GM12878 (cell line): ENCODE data around the gene APC2. TPM values are rescaled to one million over a fixed set of nuclear protein-coding genes. Genes with fewer than 3 reads are reported as not detected.

ENCODE experiments used
- ATAC-seq: fragments of 200-7000 bp; cut with Tn5 transposase; 3 replicates; pipeline ENCODE4 v1.9.1; 2020; ENCODE audit warnings: mild to moderate bottlenecking, moderate library complexity
- BruUV-seq: library from RNA; stranded (reverse); fragments of 400-500 nt; replicated peaks from 2 replicates; lab custom pipeline; 2021; lab: Mats Ljungman, UMichigan
- CTCF ChIA-PET: fragments of 300-600 bp; sonication (Branson Sonifier 250); formaldehyde crosslinking; extraction: SDS; loops from one replicate; lab custom pipeline; 2021; ENCODE audit warnings: inconsistent platforms; lab: Yijun Ruan, JAX
- POLR2A ChIA-PET: fragments of 350-600 bp; formaldehyde crosslinking; extraction: SDS; loops from one replicate; lab custom pipeline; 2021; ENCODE audit warnings: inconsistent platforms; lab: Charles Lee
- RAD21 ChIA-PET: fragments of 300-600 bp; sonication (Branson Sonifier 250); formaldehyde crosslinking; loops from one replicate; lab custom pipeline; 2023; ENCODE audit warnings: antibody characterized with exemption; ENCODE audit not compliant: unreplicated experiment; lab: Charles Lee
- SMC1A ChIA-PET: fragments of 300-600 bp; sonication (Branson Sonifier 250); formaldehyde crosslinking; loops from one replicate; lab custom pipeline; 2023; ENCODE audit not compliant: unreplicated experiment, uncharacterized antibody; lab: Charles Lee
- DNase-seq: peaks from one replicate; pipeline ENCODE4 v3.0.0-alpha.2; 2011; ENCODE audit warnings: low read depth, low spot score
- FAIRE-seq: peaks from 3 replicates; lab custom pipeline; 2011; peaks lifted over from hg19 to GRCh38; lab: Jason Lieb, UNC
- H2AFZ ChIP-seq: 2 replicates; pipeline ENCODE4 v1.6.0; 2011; ENCODE audit warnings: low read depth, low read length, control low read depth; ENCODE audit not compliant: control insufficient read depth
- H3K27ac ChIP-seq: 2 replicates; pipeline ENCODE4 v1.5.1; 2011; ENCODE audit warnings: control low read depth; ENCODE audit not compliant: control insufficient read depth, insufficient read depth
- H3K27me3 ChIP-seq, 2 experiments: replicated peaks in 1 of 2; 2 replicates each; pipeline versions ENCODE4 v1.6.0 to v1.6.1; 2011; ENCODE audit warnings: low read length in 1 of 2; ENCODE audit not compliant: control insufficient read depth in 2 of 2, insufficient read depth in 2 of 2
- H3K36me3 ChIP-seq, 2 experiments: 2 replicates each; pipeline ENCODE4 v1.5.1; 2011; ENCODE audit warnings: low read length in 1 of 2; ENCODE audit not compliant: control insufficient read depth in 2 of 2, insufficient read depth in 2 of 2
- H3K4me1 ChIP-seq: 2 replicates; pipeline ENCODE4 v1.6.1; 2011; ENCODE audit warnings: mild to moderate bottlenecking, low read length, moderate library complexity, mixed read lengths; ENCODE audit not compliant: control insufficient read depth, insufficient read depth
- H3K4me2 ChIP-seq: 2 replicates; pipeline ENCODE4 v1.6.0; 2011; ENCODE audit warnings: control low read depth; ENCODE audit not compliant: control insufficient read depth, insufficient read depth
- H3K4me3 ChIP-seq: fragments of 200-600 bp; sonication (generic); 2 replicates; pipeline ENCODE4 v1.5.1; 2016
- H3K79me2 ChIP-seq: 2 replicates; pipeline ENCODE4 v1.6.0; 2011; ENCODE audit warnings: low read length; ENCODE audit not compliant: control insufficient read depth, insufficient read depth
- H3K9ac ChIP-seq: 2 replicates; pipeline ENCODE4 v1.8.0; 2011; ENCODE audit warnings: low read length, control low read depth, mixed read lengths; ENCODE audit not compliant: control insufficient read depth, insufficient read depth
- H3K9me3 ChIP-seq: replicated peaks from 3 replicates; pipeline ENCODE4 v1.5.1; 2011; ENCODE audit warnings: mild to moderate bottlenecking, low read length; ENCODE audit not compliant: control insufficient read depth, insufficient read depth
- H4K20me1 ChIP-seq: 2 replicates; pipeline ENCODE4 v1.6.0; 2011; ENCODE audit not compliant: control insufficient read depth, insufficient read depth
- BMI1 ChIP-seq: fragments of 450-650 bp; IDR thresholded peaks from 2 replicates; pipeline ENCODE4 v1.6.1; 2016; ENCODE audit warnings: mild to moderate bottlenecking, moderate library complexity, borderline replicate concordance
- HCFC1 ChIP-seq: fragments of 150-350 bp; IDR thresholded peaks from 2 replicates; pipeline ENCODE4 v1.6.1; 2014; ENCODE audit warnings: low read length
- IRF4 ChIP-seq: IDR thresholded peaks from 2 replicates; pipeline ENCODE4 v1.6.1; 2011; ENCODE audit warnings: low read depth, low read length
- JUND ChIP-seq: IDR thresholded peaks from 2 replicates; pipeline ENCODE4 v1.6.1; 2012; ENCODE audit warnings: low read depth, mild to moderate bottlenecking, low read length, improper control_type of control experiment, moderate library complexity
- MEF2B ChIP-seq: fragments of 450-650 bp; IDR thresholded peaks from 2 replicates; pipeline ENCODE4 v1.6.1; 2018; ENCODE audit warnings: mild to moderate bottlenecking, moderate library complexity; ENCODE audit not compliant: partially characterized antibody, poor library complexity, severe bottlenecking
- MYB ChIP-seq: fragments of 150-350 bp; IDR thresholded peaks from 2 replicates; pipeline ENCODE4 v1.6.1; 2014; ENCODE audit warnings: mild to moderate bottlenecking, low read depth, low read length, borderline replicate concordance
- RAD21 ChIP-seq: IDR thresholded peaks from 2 replicates; pipeline ENCODE4 v1.6.1; 2011; ENCODE audit warnings: mild to moderate bottlenecking, low read depth, low read length, moderate library complexity; ENCODE audit not compliant: insufficient read depth
- RBBP5 ChIP-seq: fragments of 200-600 bp; sonication (generic); conservative IDR thresholded peaks from 2 replicates; pipeline ENCODE4 v1.6.1; 2016
- RELA ChIP-seq: fragments of 450-650 bp; IDR thresholded peaks from 2 replicates; pipeline ENCODE4 v1.8.0; 2014; ENCODE audit warnings: borderline replicate concordance; ENCODE audit not compliant: partially characterized antibody
- SMAD1 ChIP-seq: fragments of 450-650 bp; IDR thresholded peaks from 2 replicates; pipeline ENCODE4 v1.6.1; 2018; ENCODE audit warnings: mild to moderate bottlenecking, low read depth; ENCODE audit not compliant: partially characterized antibody
- SMC3 ChIP-seq: IDR thresholded peaks from 2 replicates; pipeline ENCODE4 v1.6.1; 2011; ENCODE audit warnings: low read length, improper control_type of control experiment, borderline replicate concordance
- SUZ12 ChIP-seq: fragments of 200-600 bp; sonication (generic); IDR thresholded peaks from one replicate; pipeline ENCODE4 v1.6.1; 2018; ENCODE audit warnings: antibody characterized with exemption, mild to moderate bottlenecking; ENCODE audit not compliant: unreplicated experiment
- TCF12 ChIP-seq: IDR thresholded peaks from 2 replicates; pipeline ENCODE4 v1.6.1; 2011; ENCODE audit warnings: low read depth, mild to moderate bottlenecking, low read length
- TCF7 ChIP-seq: IDR thresholded peaks from 2 replicates; pipeline ENCODE4 v1.6.1; 2014; ENCODE audit warnings: antibody characterized with exemption, borderline replicate concordance
- USF2 ChIP-seq: IDR thresholded peaks from 2 replicates; pipeline ENCODE4 v1.6.1; 2011; ENCODE audit warnings: low read depth, low read length, improper control_type of control experiment, borderline replicate concordance
- ZNF207 ChIP-seq: fragments of 450-650 bp; IDR thresholded peaks from 2 replicates; pipeline ENCODE4 v1.6.1; 2014; ENCODE audit warnings: antibody characterized with exemption, mild to moderate bottlenecking, borderline replicate concordance
- WGBS: methylation state at CpG from one replicate; pipeline ENCODE4 v1.1.6; 2016; ENCODE audit warnings: low lambda C conversion rate; ENCODE audit not compliant: insufficient replicate concordance, insufficient coverage; ENCODE audit errors: missing lambda C conversion rate; 5-methylcytosine and 5-hydroxymethylcytosine counted together
- in situ Hi-C: fragments of 300-500 bp; cut with MboI; formaldehyde crosslinking; loops from 9 replicates; pipeline ENCODE4 v1.14.3; 2018; ENCODE audit warnings: mixed read lengths
- intact Hi-C: fragments of 100-400 bp; cut with micrococcal nuclease; formaldehyde crosslinking; loops from one replicate; pipeline ENCODE4 v1.14.2; 2022; ENCODE audit not compliant: unreplicated experiment
- polyA plus RNA-seq, 11 experiments: library from polyadenylated mRNA; depleted of rRNA in 4 of 11; unstranded in 6 of 11; stranded (reverse) in 5 of 11; fragments of >200 nt; fragmentation: Nextera tagmentation in 4 of 11; fragmentation: Illumina TruSeq in 1 of 11; extraction: Ambion mirVana in 4 of 11; extraction: Trizol in 1 of 11; gene quantifications; 1 replicate in 1 of 11; 2 replicates in 10 of 11; pipeline versions ENCODE4 v1.2.1 to v1.2.3, GENCODE V29; 2011 to 2016; ENCODE audit warnings: inconsistent platforms in 2 of 11, missing spikeins in 2 of 11, low read depth in 1 of 11
- total RNA-seq, 4 experiments: library from RNA; depleted of rRNA in 3 of 4; stranded (reverse); fragments of >200 nt in 3 of 4; fragmentation: Illumina TruSeq in 1 of 4; extraction: Trizol in 1 of 4; gene quantifications; 2 replicates each; pipeline versions ENCODE4 v1.2.1 to v1.2.3, GENCODE V29; 2013 to 2021
- TF ChIP-seq, protein P1 (sequence below): fragments of 450-650 bp; IDR thresholded peaks from 2 replicates; pipeline ENCODE4 v1.6.1; 2018; ENCODE audit warnings: mild to moderate bottlenecking, low read depth, moderate library complexity; ENCODE audit not compliant: partially characterized antibody

Gene APC2
- total and polyA plus RNA-seq, 10 of the 15 experiments (the other 5 are each of a cell fraction or from before 2014, with no cell fraction given): under 0.01 to 0.73 (median 0.04) TPM; not detected in 5

- TF ChIP-seq RAD21 (no peak), HCFC1 (no peak), SMAD1 (no peak), RELA (no peak)
Measured at GRCh38 chr19:1489463-1490310, 39.8 kb downstream of the APC2 start (continued).

GRCh38 chr19:1490311-1491113 lies 40.6 kb downstream of the APC2 start, which contains the start of gene PCSK4:
TSS of gene PCSK4 (minus strand) at chr19:1490350. CDS start at chr19:1490346, 4 bp downstream.
- BruUV-seq: no TSS peak
- no peak for TF ChIP-seq TCF12
- TF ChIP-seq ZNF207: peak; percentile 69; the same call in 1 of the 2 replicates
- TF ChIP-seq JUND: peak; percentile 76; the same call in 1 of the 2 replicates
- TF ChIP-seq USF2: no peak
- TF ChIP-seq MEF2B: peak; percentile 96
- no peak for TF ChIP-seq MYB
- TF ChIP-seq SUZ12: no peak
- no peak for TF ChIP-seq TCF7
- TF ChIP-seq RBBP5: no peak
- peak; percentile 97 for TF ChIP-seq BMI1
- 0 out of 2 replicates have a peak, but pooled peaks have one; percentile 19 for TF ChIP-seq IRF4
- TF ChIP-seq, protein P1, sequence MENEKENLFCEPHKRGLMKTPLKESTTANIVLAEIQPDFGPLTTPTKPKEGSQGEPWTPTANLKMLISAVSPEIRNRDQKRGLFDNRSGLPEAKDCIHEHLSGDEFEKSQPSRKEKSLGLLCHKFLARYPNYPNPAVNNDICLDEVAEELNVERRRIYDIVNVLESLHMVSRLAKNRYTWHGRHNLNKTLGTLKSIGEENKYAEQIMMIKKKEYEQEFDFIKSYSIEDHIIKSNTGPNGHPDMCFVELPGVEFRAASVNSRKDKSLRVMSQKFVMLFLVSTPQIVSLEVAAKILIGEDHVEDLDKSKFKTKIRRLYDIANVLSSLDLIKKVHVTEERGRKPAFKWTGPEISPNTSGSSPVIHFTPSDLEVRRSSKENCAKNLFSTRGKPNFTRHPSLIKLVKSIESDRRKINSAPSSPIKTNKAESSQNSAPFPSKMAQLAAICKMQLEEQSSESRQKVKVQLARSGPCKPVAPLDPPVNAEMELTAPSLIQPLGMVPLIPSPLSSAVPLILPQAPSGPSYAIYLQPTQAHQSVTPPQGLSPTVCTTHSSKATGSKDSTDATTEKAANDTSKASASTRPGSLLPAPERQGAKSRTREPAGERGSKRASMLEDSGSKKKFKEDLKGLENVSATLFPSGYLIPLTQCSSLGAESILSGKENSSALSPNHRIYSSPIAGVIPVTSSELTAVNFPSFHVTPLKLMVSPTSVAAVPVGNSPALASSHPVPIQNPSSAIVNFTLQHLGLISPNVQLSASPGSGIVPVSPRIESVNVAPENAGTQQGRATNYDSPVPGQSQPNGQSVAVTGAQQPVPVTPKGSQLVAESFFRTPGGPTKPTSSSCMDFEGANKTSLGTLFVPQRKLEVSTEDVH: no peak
- TF ChIP-seq SMC3: no peak

More at GRCh38 chr19:1490311-1491113, 40.6 kb downstream of the APC2 start, which contains the start of gene PCSK4:
- WGBS: under 1% methylated on average over 66 of the region's 74 CpGs
- Histone ChIP-seq H3K9ac (peak within 1 kb of the TSS; percentile 52; the same call in 1 of the 2 replicates), H3K27me3 (no peaks in the 10 kb centered on the region; a peak in 1 of 4 replicates), H2AFZ (peak within 1 kb of the TSS; percentile 89), H3K4me3 (peak within 1 kb of the TSS; percentile 65; the same call in 1 of the 2 replicates), H4K20me1 (no peaks in the 10 kb centered on the region), H3K9me3 (no peaks in the 10 kb centered on the region), H3K79me2 (no peaks in the 10 kb centered on the region), H3K27ac (no peak within 1 kb of the TSS), H3K4me1 (no peaks in the 10 kb centered on the region; the same call in 1 of the 2 replicates), H3K36me3 (no peaks in the 10 kb centered on the region), H3K4me2 (peak within 1 kb of the TSS; percentile 87)
- in situ Hi-C loops (no loop called here), intact Hi-C loops (no loop called here)
- ChIA-PET CTCF (interaction anchor here (1.0 kb wide), 1 partner anchor 56 kb away, joined by 3 read pairs; no protein-coding TSS in a partner anchor), SMC1A (interaction anchor here (0.6 kb wide), 1 partner anchor 11 kb away, joined by 3 read pairs; no protein-coding TSS in a partner anchor), POLR2A (interaction anchor here (0.6 to 1.3 kb wide), 3 partner anchors 13 to 102 kb away, joined by 3 to 5 read pairs (median 3); partner anchors contain the start of gene MBD3), RAD21 (interaction anchor here (0.9 kb wide), 1 partner anchor 159 kb away, joined by 3 read pairs; no protein-coding TSS in a partner anchor)
- FAIRE-seq: peak; percentile 99
- peak; percentile 96 for ATAC-seq
- peak; percentile 87 for DNase-seq
